HPDE6-E6E7 (cell line): ENCODE results near the gene TELO2.

ENCODE experiments used
- DNase-seq: peaks from one replicate; pipeline ENCODE4 v3.0.0; 2011; ENCODE audit warnings: missing footprints; ENCODE audit errors: extremely low spot score

TELO2 gene

GRCh38 chr16:1492923-1493745 is at the start of gene TELO2:
TELO2 (plus strand) TSS chr16:1493360; CDS start chr16:1494282, 922 bp downstream.
- DNase-seq, result peak; percentile 80

GRCh38 chr16:1443403-1443973 is 49.7 kb upstream of the TELO2 start:
- no peak for DNase-seq

DNA sequence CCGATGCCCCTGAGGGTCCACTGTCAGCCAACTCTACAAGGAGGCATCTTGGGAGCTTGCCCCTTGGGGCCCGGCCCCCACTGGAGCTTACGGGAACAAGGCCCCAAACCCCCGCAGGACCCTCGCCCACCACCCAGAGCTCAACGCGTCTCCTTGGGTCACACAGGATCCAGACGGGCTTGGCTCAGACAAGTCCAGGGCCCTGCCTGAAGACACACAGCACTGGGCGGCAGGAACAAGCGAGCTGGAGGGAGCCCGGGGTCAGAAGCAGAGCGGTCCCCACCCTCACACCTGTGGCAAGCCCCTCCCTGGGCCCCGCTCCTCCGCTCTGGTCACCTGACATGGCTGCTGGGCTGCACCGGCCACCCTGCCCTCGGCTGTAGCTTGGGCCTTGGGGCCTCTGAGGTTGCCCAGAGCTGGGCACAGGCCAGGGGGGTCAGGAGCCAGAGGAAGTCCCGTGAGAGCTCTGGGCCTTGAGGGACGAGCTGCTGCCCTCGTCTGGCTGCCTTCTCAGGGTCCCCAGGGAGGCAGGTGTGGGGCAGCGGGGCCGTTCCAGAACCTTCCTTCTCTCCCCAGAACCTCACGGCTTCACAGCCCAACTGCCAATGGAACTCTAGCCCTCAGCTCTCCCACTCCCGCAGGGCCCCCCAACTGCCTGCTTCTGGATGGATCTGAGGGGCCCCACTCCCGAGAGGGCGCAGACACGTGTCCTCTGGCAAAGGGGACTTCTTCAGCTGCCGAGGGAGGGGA is 49.0 kb upstream of the TELO2 start, which contains the start of gene CCDC154:
Gene CCDC154 (minus strand): TSS at position 577 of the 750 bp plus-strand sequence. CDS start 234 bp downstream, at position 343.
- DNase-seq, result no peak

DNA sequence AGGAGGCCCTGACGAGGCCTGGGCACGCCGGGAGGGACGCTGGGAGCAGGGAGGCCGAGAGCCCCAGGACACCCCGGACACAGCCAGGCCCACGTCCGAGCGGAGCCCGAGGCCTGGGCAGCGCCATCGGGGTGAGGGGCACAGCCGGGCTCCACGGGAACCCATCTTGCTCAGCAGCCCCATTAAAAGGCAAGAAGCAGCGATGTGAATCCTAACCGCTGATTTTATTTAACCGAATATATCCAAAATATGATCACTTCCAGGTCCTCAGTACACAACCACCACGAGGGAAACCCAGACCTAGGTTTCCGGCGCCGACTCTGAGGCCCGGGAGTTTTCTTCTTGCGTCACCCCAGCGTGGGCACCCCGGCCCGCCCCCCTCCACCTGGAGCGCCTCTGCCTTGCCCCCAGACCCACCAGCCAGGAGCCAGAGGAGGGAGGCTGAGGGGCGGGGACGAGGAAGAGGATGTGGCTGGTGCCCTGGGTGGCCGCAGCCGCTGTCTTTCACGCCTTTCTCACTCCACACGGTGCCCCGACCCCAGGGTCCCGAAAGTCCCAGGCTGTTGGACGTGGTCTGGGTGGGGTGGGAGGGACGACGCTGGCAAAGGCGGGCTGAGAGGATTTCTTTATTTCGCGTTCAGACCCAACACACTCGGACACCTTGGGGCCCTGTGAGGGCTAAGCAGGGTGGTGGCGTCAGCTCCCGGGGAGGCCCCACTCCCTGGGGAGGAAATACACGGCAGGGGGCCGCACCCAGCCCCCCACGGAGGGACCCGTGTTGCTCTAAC is 48.2 kb upstream of the TELO2 start:
- no peak for DNase-seq

DNA sequence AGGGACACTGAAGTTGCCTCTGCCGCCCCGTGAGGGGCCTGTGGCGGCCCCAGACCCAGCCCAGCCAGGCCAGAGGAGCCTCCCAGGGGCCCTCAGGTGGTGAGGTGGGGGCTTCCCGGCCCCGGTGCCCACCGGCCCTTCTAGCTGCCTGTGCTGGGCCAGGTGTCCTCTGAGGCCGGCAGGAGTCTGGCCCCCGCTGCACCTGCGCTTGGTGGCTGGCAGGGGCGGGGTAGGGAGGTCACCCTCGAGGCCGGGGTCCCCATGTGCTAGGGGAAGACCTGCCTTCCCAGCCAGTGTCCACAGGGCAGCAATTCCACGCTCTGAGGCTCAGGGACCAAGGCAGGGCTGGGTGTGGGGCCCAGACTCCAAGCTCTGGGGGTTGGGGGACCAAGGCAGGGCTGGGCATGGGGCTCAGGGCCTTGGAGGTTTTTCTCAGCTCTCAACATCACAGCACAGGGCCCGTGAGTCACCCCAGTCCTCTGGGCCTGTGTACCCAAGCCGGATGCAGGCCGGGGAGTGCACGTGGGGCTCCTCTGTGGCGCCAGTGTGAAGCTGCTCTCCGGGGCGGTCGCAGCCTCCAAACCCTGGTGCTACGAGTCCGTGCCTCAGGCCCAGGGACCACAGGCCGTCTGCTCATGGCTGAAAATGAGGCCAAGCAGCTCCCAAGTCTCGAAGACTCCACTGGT is 47.5 kb upstream of the TELO2 start:
- no peak for DNase-seq

DNA sequence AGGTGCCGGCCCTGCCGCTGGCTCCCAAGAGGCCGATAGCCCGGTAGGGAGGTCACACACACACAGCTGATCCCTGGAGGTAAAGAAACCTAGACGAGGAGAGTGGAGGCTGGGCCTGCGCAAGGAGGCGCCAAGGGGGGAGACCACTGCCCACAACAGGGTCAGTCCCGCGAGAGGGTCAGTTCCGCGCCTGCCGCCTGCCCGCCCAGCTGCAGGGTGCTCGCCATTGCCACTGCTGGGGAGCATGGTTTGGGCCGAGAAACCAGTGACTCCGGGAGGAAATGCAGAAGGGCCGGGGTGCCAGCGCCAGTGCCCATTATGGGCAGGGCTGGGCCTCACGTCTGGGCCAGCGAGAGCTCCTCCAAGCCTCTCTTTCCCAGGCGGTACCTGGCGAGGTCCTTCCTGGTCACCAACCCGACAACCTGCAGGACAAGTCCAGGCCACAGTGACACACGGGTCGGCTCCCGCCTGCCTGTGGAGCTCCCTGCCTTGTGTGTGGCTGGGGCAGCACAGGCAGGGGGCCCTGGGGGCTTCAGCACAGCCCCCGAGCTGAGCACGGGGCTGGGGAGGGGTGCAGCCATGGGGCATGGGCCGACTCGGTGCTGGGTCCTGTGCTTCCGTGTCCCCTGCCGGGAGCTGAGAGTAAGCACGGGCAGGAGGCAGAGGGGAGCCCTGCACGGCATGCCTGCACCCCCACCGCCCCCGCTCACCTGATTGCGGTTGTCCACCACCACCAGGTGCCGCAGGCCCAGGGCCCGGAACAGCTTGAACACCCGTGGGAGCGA is 46.7 kb upstream of the TELO2 start:
- DNase-seq, result no peak

DNA sequence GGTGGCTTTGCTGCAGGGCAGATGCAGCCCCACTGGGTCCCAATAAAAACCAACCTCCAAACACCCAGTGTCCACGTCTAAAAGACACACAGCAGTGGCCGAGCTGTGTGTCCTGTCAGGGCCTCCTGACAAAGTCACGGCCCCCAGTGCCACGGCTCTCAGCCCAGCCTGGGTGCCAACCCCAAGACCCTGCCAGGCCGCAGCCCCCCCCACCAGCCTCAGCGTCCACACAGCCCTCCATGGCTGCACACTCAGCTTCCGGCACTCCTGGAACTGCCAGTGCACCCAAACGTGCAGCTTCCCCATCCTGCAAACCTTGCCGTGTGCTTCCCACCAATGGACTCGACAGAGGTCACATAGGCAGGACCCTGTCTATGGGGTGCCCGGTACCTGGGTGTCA is 45.2 kb upstream of the TELO2 start:
- DNase-seq, result no peak

- DNase-seq, result no peak
These were observed 44.5 kb upstream of the TELO2 start for GRCh38 chr16:1448536-1449116.

GRCh38 chr16:1449201-1449788 is 43.9 kb upstream of the TELO2 start:
- DNase-seq, result no peak

- DNase-seq, result no peak
These were observed 42.9 kb upstream of the TELO2 start for GRCh38 chr16:1450218-1450617.

GRCh38 chr16:1450841-1451240 is 42.3 kb upstream of the TELO2 start:
- no peak for DNase-seq

DNA sequence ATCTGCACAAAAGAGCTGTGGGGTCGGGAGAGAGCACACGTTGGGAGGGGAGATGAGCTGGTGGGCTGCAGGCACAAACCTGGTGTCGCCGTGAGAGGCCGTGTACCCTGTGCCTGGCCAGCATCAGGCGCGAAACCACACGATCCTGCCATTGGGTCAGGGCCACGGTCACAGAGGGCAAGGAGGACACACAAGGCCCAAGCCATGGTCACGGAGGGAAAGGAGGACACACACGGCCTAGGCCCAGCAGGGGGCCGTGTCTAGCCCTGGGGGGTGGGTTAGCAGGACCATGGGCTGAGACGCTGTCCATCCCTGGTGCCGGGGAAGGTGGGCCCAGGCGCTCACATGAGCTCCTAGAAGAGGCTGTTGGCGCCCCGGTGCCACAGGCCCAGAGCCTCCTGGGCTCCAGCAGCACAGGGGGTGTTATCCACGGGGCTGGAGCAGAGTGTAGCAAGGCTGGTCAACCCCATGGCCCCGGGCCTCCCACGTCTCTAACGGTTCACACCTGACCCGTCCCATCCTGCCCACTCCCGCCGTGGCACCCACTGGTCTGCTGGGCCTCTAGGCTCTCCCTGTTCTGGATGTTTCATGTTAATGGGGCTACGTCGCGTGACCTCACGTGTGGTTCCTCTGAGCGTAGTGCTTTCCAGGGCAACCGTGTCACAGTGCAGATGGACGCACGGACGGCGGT is 41.3 kb upstream of the TELO2 start:
- no peak for DNase-seq

GRCh38 chr16:1452530-1452929 is 40.6 kb upstream of the TELO2 start:
- DNase-seq, result no peak

- no peak for DNase-seq
These were observed 39.8 kb upstream of the TELO2 start for GRCh38 chr16:1453316-1453715.

- DNase-seq, result no peak
These were observed 38.6 kb upstream of the TELO2 start for GRCh38 chr16:1454561-1454960.

GRCh38 chr16:1455190-1456171 is 37.7 kb upstream of the TELO2 start:
- no peak for DNase-seq

DNA sequence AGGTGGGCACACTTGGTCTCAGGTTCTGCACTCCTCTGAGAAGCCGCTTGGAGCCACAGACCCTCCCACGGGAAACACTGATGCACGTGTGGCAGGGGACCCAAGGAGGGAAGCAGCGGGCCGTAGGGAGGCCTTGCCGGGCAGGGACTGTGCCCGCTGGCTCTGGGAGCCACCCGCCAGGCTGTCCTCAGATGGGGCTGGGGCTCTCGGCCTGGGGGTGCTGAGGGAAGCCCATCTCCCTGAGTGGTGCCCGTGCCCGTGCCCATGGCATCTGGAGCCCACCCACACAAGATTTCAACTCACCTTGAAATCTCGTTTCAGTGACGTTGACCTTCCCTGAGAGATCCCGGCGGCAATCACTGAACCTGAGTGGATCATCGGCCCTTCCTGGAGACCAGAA is 36.2 kb upstream of the TELO2 start:
- DNase-seq, result no peak
